ENCODE results near the gene NSMCE1. TPM values are rescaled to one million over a fixed set of nuclear protein-coding genes. Genes with fewer than 3 reads are reported as not detected.

The NSMCE1 gene
- total RNA-seq, 2 experiments from 2014 or later: 112 to 117 TPM

- Mint-ChIP-seq H3K27me3 (ENCODE audit: low read depth) (no peaks in the 10 kb centered on the region), H3K9me3 (no peaks in the 10 kb centered on the region), H3K27ac (no peak overlapping the region), H3K4me3 (no peak overlapping the region), H3K36me3 (ENCODE audit: low read depth) (peaks cover 18% of the 10 kb centered on the region), H3K4me1 (ENCODE audit: low read depth) (peaks cover 20% of the 10 kb centered on the region)
- intact Hi-C loops (cut with micrococcal nuclease): no loop called here
- CTCF ChIA-PET: interaction anchor here (2.2 to 2.3 kb wide), 2 partner anchors 10 to 145 kb away, joined by 10 to 14 read pairs; no protein-coding TSS in a partner anchor
- DNase-seq: no peak
Observed at GRCh38 chr16:27224271-27224737, 44.3 kb downstream of the NSMCE1 start.

DNA sequence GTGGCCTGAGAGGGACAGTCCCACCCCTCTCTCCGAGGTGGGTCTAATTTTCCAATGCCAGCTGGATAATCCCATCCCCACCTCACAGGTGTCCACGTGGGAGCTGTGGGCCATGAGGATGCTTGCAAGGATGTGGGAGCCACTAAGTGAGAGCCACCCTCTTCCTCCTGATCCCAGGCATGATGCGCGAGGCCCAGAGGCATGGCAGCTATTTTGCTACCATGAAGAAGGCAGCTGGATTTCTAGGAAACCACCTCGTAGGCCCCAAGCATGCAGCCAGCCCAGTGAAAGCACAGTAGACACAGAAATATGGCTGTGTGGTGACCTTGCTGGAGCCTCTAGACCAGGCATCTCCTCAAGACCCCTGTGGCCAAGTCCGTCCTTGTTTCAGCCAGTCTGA lies 44.9 kb downstream of the NSMCE1 start:
- H3K36me3 Mint-ChIP-seq (ENCODE audit: low read depth): peaks cover 14% of the 10 kb centered on the region
- no peak for DNase-seq
- no peaks in the 10 kb centered on the region for H3K9me3 Mint-ChIP-seq
- intact Hi-C loops (cut with micrococcal nuclease): no loop called here
- peaks cover 14% of the 10 kb centered on the region for H3K4me1 Mint-ChIP-seq (ENCODE audit: low read depth)
- no peaks in the 10 kb centered on the region for H3K27me3 Mint-ChIP-seq (ENCODE audit: low read depth)
- H3K4me3 Mint-ChIP-seq: no peak overlapping the region
- H3K27ac Mint-ChIP-seq: no peak overlapping the region
- CTCF ChIA-PET: interaction anchor here (0.6 to 2.3 kb wide), 2 partner anchors 143 to 145 kb away, joined by 3 to 10 read pairs; no protein-coding TSS in a partner anchor

GRCh38 chr16:27223226-27223610 lies 45.4 kb downstream of the NSMCE1 start:
- no peak for DNase-seq
- intact Hi-C loops (cut with micrococcal nuclease): no loop called here
- H3K4me3 Mint-ChIP-seq: no peak overlapping the region
- peaks cover 13% of the 10 kb centered on the region for H3K36me3 Mint-ChIP-seq (ENCODE audit: low read depth)
- H3K27me3 Mint-ChIP-seq (ENCODE audit: low read depth): no peaks in the 10 kb centered on the region
- CTCF ChIA-PET: interaction anchor here (0.6 kb wide), 1 partner anchor 143 kb away, joined by 3 read pairs; no protein-coding TSS in a partner anchor
- H3K9me3 Mint-ChIP-seq: no peaks in the 10 kb centered on the region
- peaks cover 14% of the 10 kb centered on the region for H3K4me1 Mint-ChIP-seq (ENCODE audit: low read depth)
- H3K27ac Mint-ChIP-seq: no peak overlapping the region

DNA sequence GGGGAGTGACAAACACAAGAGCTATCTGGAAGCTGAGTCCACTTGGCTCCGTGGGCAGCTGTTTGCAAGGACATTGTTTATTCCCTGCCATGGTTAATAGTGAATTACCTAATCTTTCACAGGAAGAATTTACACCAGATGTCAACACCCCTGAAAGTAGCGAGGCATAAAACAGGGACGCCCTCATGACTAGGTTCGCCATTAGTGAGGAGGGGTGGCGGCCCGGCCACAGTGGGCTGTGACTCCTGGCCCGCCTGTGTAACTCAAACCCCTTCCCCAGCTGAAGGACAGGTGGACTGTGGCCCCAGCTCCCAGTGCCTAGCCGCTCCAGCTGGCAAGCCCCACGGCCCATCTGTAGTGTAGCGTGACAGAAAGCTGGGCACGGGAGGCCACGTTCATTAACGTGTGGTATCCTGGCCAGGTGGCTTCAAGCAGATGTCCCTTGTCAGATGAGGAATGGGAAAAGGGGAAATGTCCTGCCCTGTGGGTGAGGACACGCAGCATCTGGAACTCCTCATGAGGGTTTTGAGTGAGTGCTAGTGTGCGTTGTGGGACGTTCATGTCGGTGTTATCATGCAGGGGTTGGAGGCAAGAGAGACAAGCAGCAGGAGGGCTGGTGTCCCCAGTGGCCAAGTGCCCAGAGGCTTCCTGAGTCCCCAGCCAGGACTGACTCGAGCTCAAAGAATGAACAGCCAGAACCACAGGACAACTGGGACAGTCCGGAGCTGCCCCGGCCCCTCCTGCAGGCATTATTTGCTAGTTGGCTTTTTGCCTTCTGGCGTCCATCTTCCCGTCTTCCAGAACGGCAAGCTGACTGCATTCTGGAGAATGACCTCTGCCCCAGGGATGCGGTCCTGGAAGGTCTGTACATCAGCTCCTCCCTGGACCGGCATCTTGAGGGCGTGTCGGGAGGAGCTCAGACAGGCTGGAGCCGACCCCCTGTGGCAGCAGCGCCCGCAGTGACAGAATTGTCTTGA lies 46.0 kb downstream of the NSMCE1 start:
- H3K4me1 Mint-ChIP-seq (ENCODE audit: low read depth): peaks cover 14% of the 10 kb centered on the region
- CTCF ChIA-PET: interaction anchor here (0.7 to 0.8 kb wide), 2 partner anchors 9 to 44 kb away, joined by 3 read pairs; no protein-coding TSS in a partner anchor
- H3K36me3 Mint-ChIP-seq (ENCODE audit: low read depth): peaks cover 9% of the 10 kb centered on the region
- intact Hi-C loops (cut with micrococcal nuclease): no loop called here
- no peaks in the 10 kb centered on the region for H3K9me3 Mint-ChIP-seq
- H3K27me3 Mint-ChIP-seq (ENCODE audit: low read depth): no peaks in the 10 kb centered on the region
- DNase-seq: no peak
- H3K27ac Mint-ChIP-seq: no peak overlapping the region
- no peak overlapping the region for H3K4me3 Mint-ChIP-seq

GRCh38 chr16:27221576-27222248 lies 46.9 kb downstream of the NSMCE1 start:
- CTCF ChIA-PET: interaction anchor here (0.6 to 0.9 kb wide), 4 partner anchors 9 to 616 kb away, joined by 3 read pairs; no protein-coding TSS in a partner anchor
- intact Hi-C loops (cut with micrococcal nuclease): no loop called here
- H3K27me3 Mint-ChIP-seq (ENCODE audit: low read depth): no peaks in the 10 kb centered on the region
- no peak overlapping the region for H3K4me3 Mint-ChIP-seq
- peaks cover 7% of the 10 kb centered on the region for H3K4me1 Mint-ChIP-seq (ENCODE audit: low read depth)
- H3K27ac Mint-ChIP-seq: no peak overlapping the region
- no peaks in the 10 kb centered on the region for H3K9me3 Mint-ChIP-seq
- DNase-seq: no peak
- H3K36me3 Mint-ChIP-seq (ENCODE audit: low read depth): peaks cover 9% of the 10 kb centered on the region

DNA sequence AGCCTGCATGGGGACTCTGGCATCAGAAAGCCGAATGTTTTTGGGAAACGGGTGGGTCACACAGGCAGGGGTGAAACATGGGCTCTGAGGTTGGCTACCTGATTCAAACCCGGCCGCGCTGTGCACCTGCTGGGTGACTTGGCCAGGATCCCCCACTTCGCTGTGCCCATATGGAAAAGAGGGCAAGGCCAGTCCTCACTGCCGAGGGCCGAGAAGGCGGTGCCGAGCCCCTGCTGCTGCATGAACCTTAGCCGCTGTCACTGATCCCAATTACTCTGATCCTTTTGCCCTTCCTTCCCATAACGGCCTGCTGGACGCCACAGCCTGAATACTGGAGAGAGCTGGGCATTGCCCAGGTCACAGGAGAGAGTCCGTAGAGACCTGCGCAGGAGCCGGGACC lies 47.6 kb downstream of the NSMCE1 start:
- intact Hi-C loops (cut with micrococcal nuclease): no loop called here
- Mint-ChIP-seq H3K4me3 (no peak overlapping the region), H3K27ac (no peak overlapping the region), H3K36me3 (ENCODE audit: low read depth) (peaks cover 6% of the 10 kb centered on the region), H3K9me3 (no peaks in the 10 kb centered on the region), H3K4me1 (ENCODE audit: low read depth) (peaks cover 2% of the 10 kb centered on the region), H3K27me3 (ENCODE audit: low read depth) (no peaks in the 10 kb centered on the region)
- CTCF ChIA-PET: interaction anchor here (0.6 to 0.9 kb wide), 2 partner anchors 10 to 111 kb away, joined by 3 to 4 read pairs; no protein-coding TSS in a partner anchor
- DNase-seq: no peak

GRCh38 chr16:27220527-27220926 lies 48.0 kb downstream of the NSMCE1 start:
- Mint-ChIP-seq H3K4me3 (no peak overlapping the region), H3K27ac (no peak overlapping the region), H3K36me3 (ENCODE audit: low read depth) (peaks cover 7% of the 10 kb centered on the region), H3K27me3 (ENCODE audit: low read depth) (no peaks in the 10 kb centered on the region), H3K4me1 (ENCODE audit: low read depth) (no peaks in the 10 kb centered on the region), H3K9me3 (no peaks in the 10 kb centered on the region)
- CTCF ChIA-PET: interaction anchor here (0.6 to 1.8 kb wide), 2 partner anchors 111 to 147 kb away, joined by 4 read pairs; no protein-coding TSS in a partner anchor
- intact Hi-C loops (cut with micrococcal nuclease): no loop called here
- no peak for DNase-seq

- CTCF ChIA-PET: interaction anchor here (1.8 kb wide), 1 partner anchor 148 kb away, joined by 4 read pairs; no protein-coding TSS in a partner anchor
- H3K27ac Mint-ChIP-seq: no peak overlapping the region
- no peaks in the 10 kb centered on the region for H3K9me3 Mint-ChIP-seq
- no peak for DNase-seq
- intact Hi-C loops (cut with micrococcal nuclease): no loop called here
- no peak overlapping the region for H3K4me3 Mint-ChIP-seq
- H3K27me3 Mint-ChIP-seq (ENCODE audit: low read depth): no peaks in the 10 kb centered on the region
- H3K4me1 Mint-ChIP-seq (ENCODE audit: low read depth): no peaks in the 10 kb centered on the region
- H3K36me3 Mint-ChIP-seq (ENCODE audit: low read depth): peaks cover 9% of the 10 kb centered on the region
Observed at GRCh38 chr16:27220120-27220519, 48.5 kb downstream of the NSMCE1 start.

DNA sequence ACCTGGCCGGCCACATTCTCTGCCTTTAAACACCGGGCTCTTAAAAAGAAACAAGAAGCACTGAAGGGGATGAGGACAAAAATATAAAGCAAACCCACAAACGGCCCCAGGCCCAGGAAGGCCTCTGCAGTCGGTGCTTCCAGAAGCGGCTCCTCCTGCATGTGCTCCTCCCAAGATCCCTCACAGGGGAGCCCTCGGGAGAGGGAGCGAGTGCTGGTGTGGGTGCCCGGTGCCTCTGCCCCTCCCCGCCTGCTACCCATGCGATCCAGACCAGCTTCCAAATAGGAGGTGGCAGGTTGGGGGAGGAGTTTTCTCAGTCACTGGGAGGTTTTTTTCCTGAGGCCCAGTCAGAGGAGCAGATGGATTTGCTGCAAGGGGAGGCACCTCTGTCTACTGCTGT lies 49.4 kb downstream of the NSMCE1 start:
- Mint-ChIP-seq H3K36me3 (ENCODE audit: low read depth) (peaks cover 7% of the 10 kb centered on the region), H3K4me3 (no peak overlapping the region), H3K27me3 (ENCODE audit: low read depth) (no peaks in the 10 kb centered on the region), H3K9me3 (no peaks in the 10 kb centered on the region), H3K4me1 (ENCODE audit: low read depth) (no peaks in the 10 kb centered on the region), H3K27ac (no peak overlapping the region)
- DNase-seq: no peak
- intact Hi-C loops (cut with micrococcal nuclease): no loop called here
- CTCF ChIA-PET: interaction anchor here (0.6 to 1.8 kb wide), 2 partner anchors 8 to 149 kb away, joined by 4 to 9 read pairs; no protein-coding TSS in a partner anchor

DNA sequence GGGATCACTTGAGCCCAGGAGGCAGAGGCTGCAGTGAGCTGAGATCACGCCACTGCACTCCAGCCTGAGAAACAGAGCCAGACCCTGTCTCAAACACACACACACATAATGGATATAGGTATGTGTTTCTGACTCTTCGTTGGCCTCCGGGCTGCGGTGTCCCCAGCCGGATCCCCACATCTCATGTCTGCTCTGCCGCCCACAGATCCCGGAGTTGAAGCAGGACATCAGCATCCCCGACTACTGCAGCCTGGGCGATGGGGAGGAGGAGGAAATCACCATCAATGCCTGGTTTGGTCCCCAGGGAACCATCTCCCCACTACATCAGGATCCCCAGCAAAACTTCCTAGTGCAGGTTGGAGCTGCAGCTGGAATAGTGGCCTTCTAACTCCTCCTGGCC lies 49.8 kb downstream of the NSMCE1 start:
- no peaks in the 10 kb centered on the region for H3K4me1 Mint-ChIP-seq (ENCODE audit: low read depth)
- peaks cover 7% of the 10 kb centered on the region for H3K36me3 Mint-ChIP-seq (ENCODE audit: low read depth)
- no peaks in the 10 kb centered on the region for H3K27me3 Mint-ChIP-seq (ENCODE audit: low read depth)
- intact Hi-C loops (cut with micrococcal nuclease): no loop called here
- H3K9me3 Mint-ChIP-seq: no peaks in the 10 kb centered on the region
- H3K27ac Mint-ChIP-seq: no peak overlapping the region
- DNase-seq: no peak
- no peak overlapping the region for H3K4me3 Mint-ChIP-seq
- CTCF ChIA-PET: interaction anchor here (1.8 kb wide), 1 partner anchor 149 kb away, joined by 4 read pairs; no protein-coding TSS in a partner anchor

DNA sequence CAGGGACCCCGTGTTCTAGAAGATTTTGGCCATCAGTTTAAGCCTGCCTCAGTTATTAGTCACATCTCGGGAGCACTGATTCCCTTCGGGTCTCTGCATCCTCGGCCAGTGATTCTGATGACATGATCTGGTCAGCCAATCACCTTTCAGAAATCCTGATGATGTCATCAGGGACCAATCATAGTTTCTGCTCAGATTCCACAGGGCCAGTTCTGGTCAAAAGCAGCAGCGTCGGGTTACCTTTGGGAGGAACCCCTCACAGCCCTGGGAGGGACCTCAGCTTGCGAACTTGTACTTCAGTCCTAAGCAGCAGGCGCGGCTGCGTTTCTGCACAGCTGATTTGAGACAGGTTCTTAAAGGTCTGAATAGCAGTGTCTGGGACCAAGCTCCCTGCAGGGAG lies 51.3 kb downstream of the NSMCE1 start:
- peaks cover 7% of the 10 kb centered on the region for H3K36me3 Mint-ChIP-seq (ENCODE audit: low read depth)
- H3K4me3 Mint-ChIP-seq: no peak overlapping the region
- CTCF ChIA-PET: interaction anchor here (1.1 kb wide), 1 partner anchor 43 kb away, joined by 3 read pairs; no protein-coding TSS in a partner anchor
- intact Hi-C loops (cut with micrococcal nuclease): no loop called here
- no peak overlapping the region for H3K27ac Mint-ChIP-seq
- H3K27me3 Mint-ChIP-seq (ENCODE audit: low read depth): no peaks in the 10 kb centered on the region
- no peaks in the 10 kb centered on the region for H3K9me3 Mint-ChIP-seq
- no peak for DNase-seq
- peaks cover 2% of the 10 kb centered on the region for H3K4me1 Mint-ChIP-seq (ENCODE audit: low read depth)

DNA sequence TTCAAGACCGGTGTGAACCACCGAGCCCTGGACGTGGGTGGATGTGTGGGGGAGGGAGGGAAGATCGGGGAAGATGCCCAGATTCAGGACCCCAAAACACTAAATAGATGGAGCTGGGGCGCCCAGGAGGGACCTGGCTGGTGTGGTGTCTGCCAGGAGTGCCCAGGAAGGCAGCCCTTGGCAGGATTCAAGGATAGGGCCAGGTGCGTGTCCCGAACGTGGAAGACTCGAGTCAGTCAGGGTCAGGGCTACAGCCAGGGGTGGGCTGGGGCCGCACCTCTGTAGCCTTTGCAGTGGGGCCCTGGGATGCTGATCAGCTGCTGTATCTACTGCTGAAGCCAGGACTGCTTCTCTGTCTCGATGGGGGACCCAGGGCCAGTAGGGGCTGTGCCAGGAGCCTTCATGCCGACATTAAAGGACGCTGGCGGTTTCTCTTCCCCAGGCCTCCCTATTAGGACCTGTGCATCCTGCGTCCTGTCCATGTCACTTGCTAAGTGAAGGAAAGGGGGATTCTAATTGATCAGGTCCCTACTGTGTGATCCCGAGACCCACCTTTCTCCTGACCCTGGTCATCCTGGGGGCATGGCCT lies 52.2 kb downstream of the NSMCE1 start:
- CTCF ChIA-PET: interaction anchor here (1.1 kb wide), 1 partner anchor 42 kb away, joined by 3 read pairs; no protein-coding TSS in a partner anchor
- DNase-seq: no peak
- Mint-ChIP-seq H3K4me3 (no peak overlapping the region), H3K36me3 (ENCODE audit: low read depth) (peaks cover 7% of the 10 kb centered on the region), H3K27ac (no peak overlapping the region), H3K27me3 (ENCODE audit: low read depth) (no peaks in the 10 kb centered on the region), H3K4me1 (ENCODE audit: low read depth) (peaks cover 2% of the 10 kb centered on the region), H3K9me3 (no peaks in the 10 kb centered on the region)
- intact Hi-C loops (cut with micrococcal nuclease): no loop called here

All from activated naive CD4-positive, alpha-beta T cell treated with anti-CD3 and anti-CD28 coated beads for 36 hours (primary cell).